Bladder microvascular endothelial cell (primary cell): Measurements from ENCODE around the gene RXRA. TPM values are rescaled to one million over a fixed set of nuclear protein-coding genes. Genes with fewer than 3 reads are reported as not detected.

ENCODE experiments used
- total RNA-seq: library from RNA; depleted of rRNA; stranded (reverse); fragments of >200 nt; gene quantifications from 2 replicates; pipeline ENCODE4 v1.2.3, GENCODE V29; 2014

Gene RXRA
- total RNA-seq: 11.3 and 17.1 TPM in 2 replicates

DNA sequence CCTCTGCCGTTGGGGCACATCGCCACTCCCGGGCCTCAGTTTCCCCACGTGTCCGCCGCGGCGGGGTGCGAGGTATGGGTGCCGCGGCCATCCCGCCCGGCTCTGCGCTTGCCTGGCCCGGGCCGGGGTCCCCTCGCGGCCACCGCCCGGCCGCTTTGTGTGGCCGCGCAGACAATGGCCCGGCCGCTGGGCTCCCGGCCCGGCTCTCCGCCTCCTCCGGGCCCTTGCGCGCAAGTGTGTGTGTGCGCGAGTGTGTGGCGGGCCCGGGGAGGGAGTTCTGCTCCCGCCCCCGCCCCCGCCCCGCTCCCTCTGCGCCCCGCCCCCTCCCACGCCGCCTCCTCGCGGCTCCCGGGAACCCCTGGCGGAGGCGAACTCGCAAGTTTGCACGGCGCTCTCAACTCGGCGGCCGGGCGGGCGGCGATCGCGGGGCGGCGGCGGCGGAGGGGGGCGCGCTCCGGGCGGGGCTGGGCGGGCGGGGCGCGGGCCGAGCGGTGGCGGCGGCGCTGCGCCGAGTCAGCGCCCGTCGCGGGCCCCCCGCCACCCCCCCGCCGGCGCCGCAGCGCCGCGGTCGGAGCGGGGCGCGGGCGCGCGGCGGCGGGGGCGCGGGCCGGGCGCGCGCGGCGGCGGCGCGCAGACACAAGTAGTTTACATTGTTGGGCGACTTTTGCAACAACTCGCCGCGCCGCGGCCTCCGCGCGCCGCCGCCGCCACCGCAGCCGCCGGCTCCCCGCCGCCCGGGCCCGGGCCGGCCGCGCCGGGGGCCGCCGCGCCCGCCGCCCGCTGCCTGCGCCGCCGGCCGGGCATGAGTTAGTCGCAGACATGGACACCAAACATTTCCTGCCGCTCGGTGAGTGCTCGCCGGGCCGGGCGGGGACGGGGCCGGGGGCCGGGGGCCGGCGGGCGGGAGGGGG, at the start of gene RXRA:
RXRA (plus strand) TSS at position 643 of the 911 bp plus-strand sequence; CDS start at position 820, 177 bp downstream.

Other genes starting within 250 kb of the RXRA start
- gene WDR5, start 190.4 kb upstream of the RXRA start, total RNA-seq: 14.1 and 23.2 TPM in 2 replicates
- not detected in 2 replicates for gene RNU6ATAC, start 161.9 kb upstream of the RXRA start, total RNA-seq